ENCODE results near the gene SLC35E3. TPM values are rescaled to one million over a fixed set of nuclear protein-coding genes. Genes with fewer than 3 reads are reported as not detected.

Gene SLC35E3
- total and polyA plus RNA-seq, 3 donors from 2014 or later: 5.2 to 9.3 (median 7.1) TPM

DNA sequence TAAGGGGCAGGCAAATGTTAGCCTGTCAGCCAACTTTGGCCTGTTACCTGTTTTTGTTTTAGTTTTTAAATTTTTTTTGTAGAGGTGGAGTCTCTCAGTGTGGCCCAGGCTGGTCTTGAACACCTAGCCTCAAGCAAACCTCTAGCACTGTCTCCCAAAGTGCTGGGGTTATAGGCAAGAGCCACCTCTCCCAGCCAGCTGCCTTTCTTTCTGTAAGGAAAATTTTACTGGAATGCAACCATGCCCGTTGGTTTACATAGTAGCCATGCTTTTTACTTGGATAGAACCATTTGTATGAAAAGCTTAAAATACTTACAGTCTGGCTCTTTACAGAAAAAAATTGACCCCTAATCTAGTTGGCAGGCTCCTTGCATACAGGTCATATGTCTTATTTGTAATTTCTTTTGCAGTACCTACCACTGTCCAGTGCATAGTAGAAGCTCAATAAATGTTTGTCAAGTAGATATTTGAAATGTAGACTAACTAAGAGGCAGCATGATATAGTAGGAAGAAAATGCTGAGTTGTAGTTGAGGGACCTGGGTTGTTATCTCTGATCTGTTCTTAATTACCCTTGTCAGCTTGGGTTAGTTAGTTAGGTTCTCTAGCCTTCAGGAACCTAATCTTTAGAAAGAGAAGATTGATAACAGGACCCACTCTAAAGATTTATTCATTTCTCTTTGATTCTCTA lies 66.7 kb downstream of the SLC35E3 start:
- H3K4me3 ChIP-seq: no peak overlapping the region
- intact Hi-C loops (cut with DNase I; ENCODE audit: low total_unique reads): no loop called here
- DNase-seq: no peak
- H3K9me3 ChIP-seq: no peaks in the 10 kb centered on the region
- H3K27ac ChIP-seq: no peak overlapping the region
- no peaks in the 10 kb centered on the region for H3K27me3 ChIP-seq
- no peaks in the 10 kb centered on the region for H3K36me3 ChIP-seq (ENCODE audit: low read depth, missing control alignments)
- 72 to 79% methylated on average over 1 of the region's 1 CpG for WGBS, 2 donors
- peaks cover 4% of the 10 kb centered on the region for H3K4me1 ChIP-seq
- TF ChIP-seq POLR2A (IDR thresholded peaks at IDR 0.05): no peak
- TF ChIP-seq, protein P1, sequence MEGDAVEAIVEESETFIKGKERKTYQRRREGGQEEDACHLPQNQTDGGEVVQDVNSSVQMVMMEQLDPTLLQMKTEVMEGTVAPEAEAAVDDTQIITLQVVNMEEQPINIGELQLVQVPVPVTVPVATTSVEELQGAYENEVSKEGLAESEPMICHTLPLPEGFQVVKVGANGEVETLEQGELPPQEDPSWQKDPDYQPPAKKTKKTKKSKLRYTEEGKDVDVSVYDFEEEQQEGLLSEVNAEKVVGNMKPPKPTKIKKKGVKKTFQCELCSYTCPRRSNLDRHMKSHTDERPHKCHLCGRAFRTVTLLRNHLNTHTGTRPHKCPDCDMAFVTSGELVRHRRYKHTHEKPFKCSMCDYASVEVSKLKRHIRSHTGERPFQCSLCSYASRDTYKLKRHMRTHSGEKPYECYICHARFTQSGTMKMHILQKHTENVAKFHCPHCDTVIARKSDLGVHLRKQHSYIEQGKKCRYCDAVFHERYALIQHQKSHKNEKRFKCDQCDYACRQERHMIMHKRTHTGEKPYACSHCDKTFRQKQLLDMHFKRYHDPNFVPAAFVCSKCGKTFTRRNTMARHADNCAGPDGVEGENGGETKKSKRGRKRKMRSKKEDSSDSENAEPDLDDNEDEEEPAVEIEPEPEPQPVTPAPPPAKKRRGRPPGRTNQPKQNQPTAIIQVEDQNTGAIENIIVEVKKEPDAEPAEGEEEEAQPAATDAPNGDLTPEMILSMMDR (IDR thresholded peaks at IDR 0.05): no peak

DNA sequence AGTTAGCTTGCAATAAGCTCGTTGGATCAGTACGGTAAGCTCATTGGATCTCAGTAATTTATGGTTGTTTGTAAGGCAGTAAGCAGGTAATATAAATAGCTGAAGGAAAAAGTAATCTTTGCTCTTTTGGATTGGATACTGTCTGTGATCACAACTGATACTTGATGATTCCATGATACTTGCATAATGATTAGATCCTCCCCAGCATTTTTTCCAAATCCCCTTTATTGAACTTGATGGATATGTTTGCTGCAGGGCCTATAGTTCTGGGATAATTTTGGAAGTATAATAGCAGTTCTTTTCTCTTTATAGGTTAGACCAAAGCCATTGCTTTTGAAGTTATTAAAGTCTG lies 67.2 kb downstream of the SLC35E3 start:
- 70% methylated on average over 2 of the region's 2 CpGs for WGBS, 2 donors
- intact Hi-C loops (cut with DNase I; ENCODE audit: low total_unique reads): no loop called here
- DNase-seq: no peak
- Histone ChIP-seq H3K27me3 (no peaks in the 10 kb centered on the region), H3K36me3 (ENCODE audit: low read depth, missing control alignments) (no peaks in the 10 kb centered on the region), H3K9me3 (no peaks in the 10 kb centered on the region), H3K4me1 (peaks cover 4% of the 10 kb centered on the region), H3K4me3 (no peak overlapping the region), H3K27ac (no peak overlapping the region)
- no peak for TF ChIP-seq POLR2A (IDR thresholded peaks at IDR 0.05)
- TF ChIP-seq, protein P1 (IDR thresholded peaks at IDR 0.05): no peak

DNA sequence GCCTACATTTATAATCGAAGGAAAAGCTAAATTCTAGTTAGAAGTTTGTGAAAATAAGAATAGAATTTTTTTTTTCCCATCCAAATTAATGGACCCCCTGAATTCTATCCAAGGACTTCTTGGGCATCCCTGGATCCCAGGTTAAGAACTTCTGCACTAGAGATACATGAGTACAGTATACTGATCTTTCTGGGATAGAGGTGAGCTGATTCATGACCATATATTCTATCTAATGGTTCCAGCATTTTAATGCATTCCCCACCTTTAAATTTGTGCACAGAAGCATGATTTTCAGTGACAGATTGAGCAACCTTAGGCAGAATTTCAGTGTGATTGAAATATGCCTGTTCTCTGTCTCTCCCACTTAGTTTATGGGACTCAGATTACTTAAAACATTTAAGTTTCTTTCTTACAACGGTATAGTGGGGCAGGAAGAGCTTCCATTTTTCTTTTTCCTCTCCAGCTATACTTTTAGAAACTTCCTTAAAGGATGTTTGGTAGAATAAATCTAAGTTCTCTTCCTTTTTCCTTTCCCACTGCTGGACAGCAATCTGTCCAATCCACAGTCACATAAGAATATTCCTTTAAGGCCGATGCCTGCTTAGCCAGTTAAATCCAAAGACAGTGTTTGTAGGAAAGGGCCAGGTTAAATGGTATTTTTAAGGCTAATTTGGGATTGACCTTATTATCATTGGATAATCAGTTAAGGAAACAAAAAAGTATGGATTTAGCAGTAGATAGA lies 68.7 kb downstream of the SLC35E3 start:
- 81 to 87% methylated on average over 3 of the region's 3 CpGs for WGBS, 2 donors
- no peak for TF ChIP-seq POLR2A (IDR thresholded peaks at IDR 0.05)
- H3K27ac ChIP-seq: no peak overlapping the region
- DNase-seq: no peak
- intact Hi-C loops (cut with DNase I; ENCODE audit: low total_unique reads): no loop called here
- H3K36me3 ChIP-seq (ENCODE audit: low read depth, missing control alignments): no peaks in the 10 kb centered on the region
- H3K27me3 ChIP-seq: no peaks in the 10 kb centered on the region
- peaks cover 4% of the 10 kb centered on the region for H3K4me1 ChIP-seq
- H3K9me3 ChIP-seq: no peaks in the 10 kb centered on the region
- no peak overlapping the region for H3K4me3 ChIP-seq

DNA sequence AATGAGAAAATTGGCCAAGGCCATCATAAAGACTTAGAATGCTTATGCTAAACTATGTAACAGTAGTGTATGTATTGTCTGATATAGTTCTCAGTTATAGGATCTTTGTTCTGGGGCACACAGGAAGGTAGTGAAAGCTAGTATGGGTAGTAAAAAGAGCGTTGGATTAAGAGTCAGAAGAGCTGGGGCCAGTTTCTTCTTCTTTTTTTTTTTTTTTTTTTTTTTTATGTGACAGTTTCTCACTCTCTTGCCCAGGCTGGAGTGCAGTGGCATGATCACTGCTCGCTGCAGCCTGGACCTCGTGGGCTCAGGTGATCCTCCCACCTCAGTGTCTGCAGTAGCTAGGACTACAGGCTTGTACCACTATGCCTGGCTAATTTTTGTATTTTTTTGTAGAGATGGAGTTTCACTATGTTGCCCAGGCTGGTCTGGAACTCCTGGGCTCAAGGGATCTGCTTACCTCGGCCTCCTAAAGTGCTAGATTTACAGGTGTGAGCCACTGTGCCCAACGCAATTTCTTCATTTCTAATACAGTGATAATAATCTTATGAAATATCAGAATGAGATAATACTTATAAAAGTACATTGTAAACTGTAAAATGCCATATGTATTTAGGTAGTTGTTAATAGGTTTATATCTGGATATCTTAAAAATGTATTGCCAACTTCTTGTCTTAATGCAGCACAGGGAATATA lies 69.4 kb downstream of the SLC35E3 start:
- no peaks in the 10 kb centered on the region for H3K9me3 ChIP-seq
- TF ChIP-seq, protein P1 (IDR thresholded peaks at IDR 0.05): no peak
- TF ChIP-seq POLR2A (IDR thresholded peaks at IDR 0.05): no peak
- H3K36me3 ChIP-seq (ENCODE audit: low read depth, missing control alignments): no peaks in the 10 kb centered on the region
- intact Hi-C loops (cut with DNase I; ENCODE audit: low total_unique reads): no loop called here
- peaks cover 4% of the 10 kb centered on the region for H3K4me1 ChIP-seq
- H3K27ac ChIP-seq: no peak overlapping the region
- H3K4me3 ChIP-seq: no peak overlapping the region
- DNase-seq: no peak
- no peaks in the 10 kb centered on the region for H3K27me3 ChIP-seq
- WGBS, 2 donors: 78 to 80% methylated on average over 5 of the region's 5 CpGs

Measured in testis (tissue), 3 donors.